OCI-LY3 (cell line): ENCODE measurements around the gene ACMSD.

Source experiments
- EZH2phosphoT487 ChIP-seq: fragments of 200-600 bp; shearing (Covaris generic); IDR thresholded peaks from 2 replicates; pipeline ENCODE4 v1.6.1; 2018; ENCODE audit warnings: antibody characterized with exemption, mixed run types, low read depth
- TF ChIP-seq, protein P1 (sequence below): fragments of 200-600, 300-600 bp; sonication (generic); IDR thresholded peaks from 2 replicates; pipeline ENCODE4 v1.5.1; 2014; ENCODE audit warnings: antibody characterized with exemption, low read length, low read depth

DNA sequence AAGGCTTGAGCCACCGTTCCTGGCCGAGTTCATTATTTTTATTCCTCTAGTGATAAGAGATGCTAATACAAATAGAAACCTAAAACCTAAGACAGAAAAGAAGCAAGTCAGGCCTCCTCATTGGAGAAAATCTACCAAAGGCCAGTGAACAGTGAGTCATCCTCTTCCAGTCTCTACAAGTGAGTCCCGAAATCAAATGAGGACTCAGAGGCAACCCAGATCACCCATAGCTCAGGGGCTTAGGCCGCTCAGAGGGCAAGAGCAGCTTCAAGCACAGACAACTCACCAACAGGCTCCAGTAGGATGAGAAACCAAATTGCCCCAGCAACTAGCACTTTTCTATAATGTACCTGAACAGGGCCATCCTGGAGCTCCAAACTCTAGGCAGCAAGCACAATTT, 42.7 kb upstream of the ACMSD start:
- TF ChIP-seq, protein P1, sequence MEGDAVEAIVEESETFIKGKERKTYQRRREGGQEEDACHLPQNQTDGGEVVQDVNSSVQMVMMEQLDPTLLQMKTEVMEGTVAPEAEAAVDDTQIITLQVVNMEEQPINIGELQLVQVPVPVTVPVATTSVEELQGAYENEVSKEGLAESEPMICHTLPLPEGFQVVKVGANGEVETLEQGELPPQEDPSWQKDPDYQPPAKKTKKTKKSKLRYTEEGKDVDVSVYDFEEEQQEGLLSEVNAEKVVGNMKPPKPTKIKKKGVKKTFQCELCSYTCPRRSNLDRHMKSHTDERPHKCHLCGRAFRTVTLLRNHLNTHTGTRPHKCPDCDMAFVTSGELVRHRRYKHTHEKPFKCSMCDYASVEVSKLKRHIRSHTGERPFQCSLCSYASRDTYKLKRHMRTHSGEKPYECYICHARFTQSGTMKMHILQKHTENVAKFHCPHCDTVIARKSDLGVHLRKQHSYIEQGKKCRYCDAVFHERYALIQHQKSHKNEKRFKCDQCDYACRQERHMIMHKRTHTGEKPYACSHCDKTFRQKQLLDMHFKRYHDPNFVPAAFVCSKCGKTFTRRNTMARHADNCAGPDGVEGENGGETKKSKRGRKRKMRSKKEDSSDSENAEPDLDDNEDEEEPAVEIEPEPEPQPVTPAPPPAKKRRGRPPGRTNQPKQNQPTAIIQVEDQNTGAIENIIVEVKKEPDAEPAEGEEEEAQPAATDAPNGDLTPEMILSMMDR = no peak
- no peak for TF ChIP-seq EZH2phosphoT487
